ENCODE data around the gene RBM19.
"Not testable (repeated sequence)": the region's sequence is repeated elsewhere in the genome, so short reads cannot be mapped to it uniquely, and the experiment has no call there.

RBM19 gene

DNA sequence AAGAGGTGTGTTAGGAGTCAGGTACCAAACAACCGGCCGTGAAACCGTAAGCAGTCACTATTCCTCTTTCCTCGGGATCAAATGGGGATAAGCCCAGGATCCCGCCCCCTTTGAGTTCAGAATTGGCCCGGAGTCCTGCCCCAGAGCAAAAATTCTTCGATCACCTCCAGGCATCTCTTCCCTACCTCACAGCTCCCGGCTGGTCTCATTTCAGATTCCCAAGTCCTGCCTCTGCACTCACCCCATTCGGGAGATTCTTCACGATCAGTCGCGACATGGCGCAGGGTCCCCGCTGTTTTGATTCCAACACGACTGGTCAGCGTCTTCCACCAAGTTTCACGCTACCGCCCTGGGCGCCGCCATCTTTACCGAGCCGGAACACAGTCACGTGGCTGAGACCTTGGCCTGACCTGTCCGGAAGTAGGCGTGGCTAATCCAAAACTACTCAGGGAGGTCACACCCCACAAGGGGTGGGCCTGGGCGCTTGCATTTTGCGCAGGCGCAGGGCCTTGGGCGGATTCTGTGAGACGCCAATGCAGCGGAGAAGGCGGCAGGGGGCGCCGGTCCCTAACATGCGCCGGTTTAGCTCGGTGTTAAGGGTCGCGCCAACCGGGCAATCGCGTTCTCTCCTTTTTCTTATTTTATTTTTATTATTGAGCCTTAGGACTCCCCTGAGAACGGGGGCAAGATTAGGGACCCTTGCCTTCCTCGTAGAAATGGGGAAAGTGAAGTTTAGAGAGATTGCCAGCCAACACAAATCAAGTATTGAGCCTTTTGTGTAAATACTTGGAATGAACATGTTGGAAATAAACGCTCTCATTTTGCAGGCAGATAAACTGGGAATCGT lies at the start of gene RBM19:
Gene RBM19 (minus strand): TSS at position 375 of the 847 bp plus-strand sequence. CDS start 98 bp downstream, at position 277.
- peak; percentile 94 to 96 for DNase-seq (ENCODE audit: low read depth in 2 of 2)

DNA sequence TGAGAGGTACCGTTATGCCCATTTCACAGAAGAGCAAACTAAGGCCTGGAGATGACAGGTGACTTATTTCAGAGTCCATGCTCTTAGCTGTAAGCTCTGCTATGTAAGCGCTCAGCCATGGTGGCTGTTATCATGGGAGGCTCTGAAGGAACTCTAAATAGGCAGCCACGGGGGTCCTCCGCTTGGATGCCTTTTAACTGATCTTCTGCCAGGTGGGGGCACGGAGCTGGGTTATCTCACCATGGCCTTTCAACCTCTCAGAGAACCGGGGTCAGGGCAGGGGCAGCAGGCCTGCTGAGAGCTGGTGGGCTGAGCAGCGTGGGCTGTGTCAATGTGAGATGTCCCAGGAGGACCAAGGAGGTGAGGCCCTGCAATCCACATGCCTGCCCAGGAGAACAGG lies 49.7 kb upstream of the RBM19 start:
- DNase-seq (ENCODE audit: low read depth in 2 of 2) = no peak

DNA sequence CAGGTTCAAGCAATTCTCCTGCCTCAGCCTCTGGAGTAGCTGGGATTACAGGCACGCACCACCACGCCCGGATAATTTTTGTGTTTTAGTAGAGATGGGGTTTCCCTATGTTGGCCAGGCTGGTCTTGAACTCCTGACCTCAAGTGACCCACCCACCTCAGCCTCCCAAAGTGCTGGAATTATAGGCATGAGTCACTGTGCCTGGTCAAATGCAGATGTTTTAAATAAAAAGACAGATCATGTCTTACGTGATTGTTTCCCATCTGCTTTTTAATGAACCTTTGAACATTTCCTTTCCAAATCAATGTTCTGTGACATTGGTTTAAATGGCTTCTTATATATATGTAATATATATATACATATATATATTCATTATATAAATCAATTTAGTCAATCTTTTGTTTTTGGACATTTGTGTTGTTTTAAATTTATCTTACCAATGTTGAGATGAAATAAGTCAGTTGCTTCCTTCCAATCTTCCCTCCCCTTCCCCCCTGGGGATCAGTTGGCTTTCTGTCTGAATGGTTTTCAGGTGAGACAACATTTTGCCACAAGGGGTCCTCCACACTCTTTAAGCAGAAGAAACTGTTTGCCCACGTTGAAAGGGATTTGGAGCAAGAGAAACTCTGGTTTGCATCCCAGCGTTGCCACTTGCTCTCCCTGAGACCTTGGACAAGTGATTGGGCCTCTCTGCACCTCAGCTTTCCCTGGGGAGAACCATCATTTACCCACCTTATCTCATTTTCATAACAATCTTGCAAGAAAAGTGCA lies 47.6 kb upstream of the RBM19 start:
- DNase-seq (ENCODE audit: low read depth in 2 of 2) = no peak

- DNase-seq (ENCODE audit: low read depth in 2 of 2) = no peak
These were observed 46.8 kb upstream of the RBM19 start for GRCh38 chr12:114012744-114013431.

DNA sequence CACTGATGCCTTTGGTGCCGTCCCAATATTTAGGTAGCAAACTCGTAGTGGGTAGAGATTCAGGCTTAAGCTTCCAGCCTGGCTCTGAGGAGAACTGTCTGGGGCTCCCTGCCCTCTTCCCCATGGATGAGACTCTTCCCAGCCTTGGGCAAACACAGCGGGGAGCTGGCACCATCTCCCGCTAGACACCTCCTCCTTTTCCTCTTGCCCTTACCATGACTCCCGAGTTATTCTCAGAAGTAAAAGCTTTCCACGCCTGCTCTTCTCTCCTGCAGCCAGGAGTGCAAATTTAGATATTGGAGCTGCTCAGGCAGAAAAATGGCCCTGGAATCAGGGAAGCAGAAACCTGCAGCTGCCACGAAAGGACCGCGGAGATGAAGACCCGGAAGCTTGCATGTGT lies 45.6 kb upstream of the RBM19 start:
- no peak for DNase-seq (ENCODE audit: low read depth in 2 of 2)

DNA sequence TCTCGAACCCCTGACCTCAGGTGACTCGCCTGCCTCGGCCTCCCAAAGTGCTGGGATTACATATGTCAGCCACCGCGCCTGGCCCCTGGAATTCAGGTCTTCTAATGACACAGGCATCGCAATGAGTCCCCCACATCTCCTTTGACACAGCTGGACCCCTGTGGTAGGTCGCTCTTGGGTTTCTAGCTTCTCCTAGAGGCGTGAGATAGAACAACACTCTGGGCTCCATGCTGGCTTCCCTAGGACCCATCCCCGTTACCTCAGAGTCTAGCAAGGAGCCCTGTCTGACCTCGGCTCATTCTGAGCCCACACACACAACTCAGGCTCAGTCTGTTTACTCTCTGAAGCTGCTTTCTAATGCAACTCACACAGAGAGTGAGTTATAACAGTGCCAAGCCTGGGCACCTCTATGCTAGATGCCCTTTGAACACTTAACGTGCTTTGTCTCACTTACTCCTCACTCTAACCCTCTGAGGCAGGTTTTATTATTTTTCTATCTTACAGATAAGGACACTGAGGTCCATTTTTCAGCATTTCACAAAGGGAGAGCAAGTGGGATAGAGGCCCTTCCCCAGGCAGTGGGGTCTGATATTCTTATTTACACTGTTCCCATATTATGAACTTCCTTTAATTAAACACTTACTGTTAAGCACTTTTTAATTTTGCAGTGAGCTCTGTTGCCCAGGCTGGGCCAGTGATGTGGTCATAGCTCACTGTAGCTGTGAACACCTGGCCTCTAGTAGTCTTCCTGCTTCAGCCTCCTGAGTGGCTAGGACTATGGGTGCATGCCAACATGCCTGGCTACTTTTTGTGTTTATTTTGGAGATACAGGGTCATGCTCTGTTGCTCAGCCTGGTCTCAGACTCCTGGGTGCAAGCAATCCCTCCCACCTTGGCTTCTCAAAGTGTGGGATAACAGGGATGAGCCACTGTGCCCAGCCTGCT lies 40.6 kb upstream of the RBM19 start:
- no peak for DNase-seq (ENCODE audit: low read depth in 2 of 2)

DNA sequence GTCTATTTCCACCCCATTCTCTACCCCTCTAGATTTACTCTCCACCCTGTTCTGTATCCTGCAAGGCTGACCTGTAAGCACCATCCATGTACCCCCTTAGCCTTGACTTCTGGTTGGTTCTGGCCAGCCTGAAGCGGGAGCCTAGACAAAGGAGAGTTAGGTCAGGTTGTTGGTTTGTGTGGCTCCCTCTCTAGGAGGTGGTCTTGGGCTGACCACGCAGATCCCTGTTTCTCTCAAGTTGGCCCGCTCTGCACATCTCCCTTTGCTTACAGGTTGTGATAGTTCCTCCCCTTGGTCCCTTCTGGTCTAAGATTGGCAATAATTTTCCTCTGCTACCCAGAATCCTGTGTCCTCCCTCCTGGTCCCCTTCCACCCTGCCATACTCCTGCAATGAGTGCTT lies 38.3 kb upstream of the RBM19 start:
- no peak for DNase-seq (ENCODE audit: low read depth in 2 of 2)

- no peak for DNase-seq (ENCODE audit: low read depth in 2 of 2)
These were observed 37.2 kb upstream of the RBM19 start for GRCh38 chr12:114003286-114003685.

DNA sequence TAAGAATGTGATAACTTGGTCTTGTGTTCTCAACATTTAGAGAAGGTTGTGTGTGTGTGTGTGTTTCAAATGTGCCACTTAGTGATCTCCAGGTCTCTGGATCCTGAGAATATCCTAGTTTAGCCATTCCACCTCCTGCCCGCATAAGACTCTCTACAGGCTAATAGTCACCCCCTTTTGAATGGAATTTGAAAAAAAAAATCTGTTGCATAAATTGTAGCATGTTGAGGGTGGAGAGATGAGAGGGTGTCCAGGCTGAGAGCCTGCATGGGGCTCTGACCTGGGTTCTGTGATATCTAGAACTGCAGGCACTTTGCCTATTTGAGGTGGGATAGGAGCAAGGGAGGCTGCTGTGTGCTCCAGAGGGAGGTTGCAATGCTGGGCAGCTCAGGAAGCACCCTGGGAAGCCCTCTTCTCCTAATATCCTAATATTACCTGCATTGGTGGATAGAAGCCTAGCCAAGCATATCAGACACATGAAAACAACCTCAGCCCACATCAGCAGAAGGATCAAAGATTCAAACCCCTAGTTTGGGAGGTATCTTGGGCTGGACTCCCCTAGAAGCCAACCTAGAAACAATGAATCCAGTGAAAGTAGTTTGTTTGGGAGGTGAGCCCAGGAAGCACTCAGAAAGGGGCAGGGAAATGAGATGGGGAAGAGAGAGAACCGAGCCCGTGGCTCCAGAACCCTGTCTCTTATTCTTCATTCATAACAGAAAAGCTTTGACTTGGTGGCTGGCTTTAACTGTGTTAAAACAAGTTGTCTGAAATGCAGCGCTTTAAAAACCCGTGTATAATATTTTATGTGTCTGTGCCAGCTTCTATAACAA lies 35.6 kb upstream of the RBM19 start:
- no peak for DNase-seq (ENCODE audit: low read depth in 2 of 2)

DNA sequence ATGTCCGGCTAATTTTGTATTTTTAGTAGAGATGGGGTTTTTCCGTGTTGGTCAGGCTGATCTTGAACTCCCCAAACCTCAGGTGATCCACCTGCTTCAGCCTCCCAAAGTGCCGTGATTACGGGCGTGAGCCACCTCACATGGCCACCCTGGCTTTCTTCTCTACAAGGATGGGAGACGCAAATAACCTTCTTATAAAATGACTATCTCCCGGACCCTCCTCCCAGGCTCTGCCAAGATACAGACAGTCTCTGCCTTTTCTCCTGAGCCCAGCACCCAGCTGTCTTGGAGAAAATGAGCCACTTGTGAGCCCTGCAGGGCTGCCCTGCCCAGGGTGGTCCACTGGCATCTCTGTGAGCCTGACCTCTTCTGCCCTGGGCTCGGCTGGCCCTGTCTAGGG lies 34.7 kb upstream of the RBM19 start:
- DNase-seq (ENCODE audit: low read depth in 2 of 2) = no peak

- DNase-seq (ENCODE audit: low read depth in 2 of 2) = not testable (repeated sequence)
These were observed 34.1 kb upstream of the RBM19 start for GRCh38 chr12:114000261-114000660.

- no peak for DNase-seq (ENCODE audit: low read depth in 2 of 2)
These were observed 31.2 kb upstream of the RBM19 start for GRCh38 chr12:113997365-113997764.

DNA sequence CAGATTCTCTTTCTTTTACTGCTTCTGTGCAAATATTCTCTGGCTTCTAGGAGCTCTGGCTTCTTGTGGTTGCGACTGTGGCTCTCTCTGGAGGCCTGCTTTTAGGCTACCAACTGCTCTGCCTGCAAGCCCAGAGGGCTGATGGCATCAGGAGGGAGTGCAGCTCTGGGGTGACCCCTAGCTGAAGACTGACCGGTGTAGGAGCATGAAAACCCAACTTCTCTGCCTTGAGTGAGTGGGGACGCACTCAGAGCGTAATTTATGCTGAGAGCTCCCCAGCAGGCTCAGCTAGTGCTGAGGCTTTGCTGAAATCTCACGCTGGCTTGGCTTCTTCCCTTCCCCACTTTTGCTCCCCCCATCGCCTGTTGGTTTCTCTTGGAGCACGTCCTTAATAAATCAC lies 29.9 kb upstream of the RBM19 start:
- no peak for DNase-seq (ENCODE audit: low read depth in 2 of 2)

- no peak for DNase-seq (ENCODE audit: low read depth in 2 of 2)
These were observed 27.9 kb upstream of the RBM19 start for GRCh38 chr12:113994051-113994450.

DNA sequence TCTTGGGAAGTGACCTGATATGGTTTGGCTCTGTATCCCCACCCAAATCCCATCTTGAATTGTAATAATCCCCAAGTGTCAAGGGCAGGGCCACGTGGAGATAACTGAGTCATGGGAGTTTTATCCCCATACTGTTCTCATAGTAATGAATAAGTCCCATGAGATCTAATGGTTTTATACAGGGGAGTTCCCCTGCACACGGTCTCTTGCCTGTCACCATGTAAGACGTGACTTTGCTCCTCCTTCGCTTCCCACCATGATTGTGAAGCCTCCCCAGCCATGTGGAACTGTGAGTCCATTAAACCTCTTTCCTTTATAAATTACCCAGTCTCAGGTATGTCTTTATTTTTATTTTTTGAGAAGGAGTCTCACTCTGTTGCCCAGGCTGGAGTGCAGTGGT lies 26.6 kb upstream of the RBM19 start:
- DNase-seq (ENCODE audit: low read depth in 2 of 2) = not testable (repeated sequence)

- DNase-seq (ENCODE audit: low read depth in 2 of 2) = no peak
These were observed 25.3 kb upstream of the RBM19 start for GRCh38 chr12:113991224-113992044.

DNA sequence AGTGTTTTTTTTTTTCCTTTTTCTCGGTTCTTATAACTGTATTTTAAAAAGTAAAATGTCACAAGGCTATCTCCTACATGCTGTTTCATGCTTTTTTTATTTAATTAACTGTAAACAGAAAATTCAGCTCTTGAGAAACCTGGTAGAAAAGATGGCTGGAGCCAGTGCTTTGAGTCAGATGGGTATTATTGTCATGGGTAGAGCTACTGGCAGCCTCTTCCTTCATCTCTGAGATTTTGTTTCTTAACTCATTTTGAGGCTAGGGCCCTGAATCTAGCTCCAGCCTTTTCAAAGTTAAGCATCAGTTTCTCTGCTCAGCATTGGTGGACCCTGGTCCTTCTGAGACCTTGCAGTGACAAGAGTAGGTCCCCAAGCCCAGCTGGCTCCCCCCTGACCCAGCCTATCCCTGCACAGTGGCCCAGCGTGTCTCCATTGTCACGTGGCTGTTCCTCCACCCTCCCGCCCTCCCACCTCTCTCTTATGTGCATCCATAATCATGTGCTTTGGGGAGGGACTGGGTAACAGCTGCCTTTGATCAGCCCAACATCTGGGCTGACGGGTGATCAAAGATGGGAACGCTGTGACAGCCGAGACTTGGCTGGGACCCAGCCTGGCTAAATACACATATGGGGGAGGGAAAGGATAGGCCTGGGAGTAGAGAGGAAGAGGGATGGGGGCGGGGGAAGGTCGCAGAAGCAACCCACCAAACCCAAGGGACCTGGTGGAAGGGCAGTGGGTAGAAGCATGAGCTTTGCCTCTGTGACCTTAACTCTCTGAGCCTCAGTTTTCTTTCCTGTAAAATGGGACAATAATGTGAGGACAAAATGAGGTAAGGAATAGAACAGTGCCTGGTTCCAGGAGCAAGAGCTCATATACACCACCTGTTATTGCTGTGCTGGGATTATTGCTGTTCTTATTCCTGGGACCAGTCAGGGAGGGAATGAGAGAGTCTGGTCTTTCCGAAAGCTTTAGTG lies 24.4 kb upstream of the RBM19 start:
- no peak for DNase-seq (ENCODE audit: low read depth in 2 of 2)

GRCh38 chr12:113988976-113989375 lies 22.9 kb upstream of the RBM19 start:
- DNase-seq (ENCODE audit: low read depth in 2 of 2) = no peak

Measured in stimulated activated CD4-positive, alpha-beta T cell treated with anti-CD3 and anti-CD28 coated beads, Interleukin-15, amount 100 ng/mL, for 48 hours (primary cell).